HEK293 (cell line): Measurements from ENCODE around the gene ATP5MC3.

Source experiments
- CTCF ChIA-PET: fragments of 350-600 bp; formaldehyde crosslinking; extraction: SDS; loops from one replicate; lab custom pipeline; 2021; ENCODE audit warnings: antibody characterized with exemption; lab: Yijun Ruan, JAX
- POLR2A ChIA-PET: fragments of 300-600 bp; formaldehyde crosslinking; extraction: SDS; loops from one replicate; lab custom pipeline; 2020; ENCODE audit warnings: antibody characterized with exemption, inconsistent platforms; lab: Yijun Ruan, JAX
- H3K27ac ChIP-seq: fragments of 200-500 bp; sonication (Bioruptor generic); 2 replicates; pipeline ENCODE4 v1.5.1; 2014; ENCODE audit warnings: low read depth, low read length, control low read depth, inconsistent platforms; ENCODE audit errors: extremely low read depth
- H3K36me3 ChIP-seq, 2 experiments: fragments of 200-500 bp in 1 of 2; sonication (Bioruptor generic) in 1 of 2; 1 replicate in 1 of 2; 2 replicates in 1 of 2; pipeline ENCODE4 v1.5.1; 2014 to 2017; ENCODE audit warnings: inconsistent platforms in 2 of 2, low read length in 2 of 2; ENCODE audit not compliant: control insufficient read depth in 2 of 2, insufficient read depth in 1 of 2
- H3K4me1 ChIP-seq: fragments of 200-500 bp; sonication (Bioruptor generic); 2 replicates; pipeline ENCODE4 v1.5.1; 2014; ENCODE audit warnings: mild to moderate bottlenecking, low read length, inconsistent platforms; ENCODE audit not compliant: control insufficient read depth, insufficient read depth
- H3K4me3 ChIP-seq: 2 replicates; pipeline ENCODE4 v1.5.1; 2011; ENCODE audit warnings: low read depth, mild to moderate bottlenecking, control low read depth, low read length, moderate library complexity
- H3K9me3 ChIP-seq: fragments of 200-500 bp; sonication (Bioruptor generic); 2 replicates; pipeline ENCODE4 v1.5.1; 2014; ENCODE audit warnings: low read depth, low read length, inconsistent platforms; ENCODE audit not compliant: control insufficient read depth, insufficient read depth
- GLIS1 ChIP-seq: fragments of 450-650 bp; formaldehyde crosslinking; IDR thresholded peaks from 2 replicates; pipeline ENCODE4 v1.5.1; 2016; ENCODE audit warnings: missing biosample characterization, missing genetic modification characterization
- REPIN1 ChIP-seq: fragments of 450-650 bp; formaldehyde crosslinking; IDR thresholded peaks from 2 replicates; pipeline ENCODE4 v1.5.1; 2017; ENCODE audit warnings: missing biosample characterization, missing genetic modification characterization, low read depth
- SP2 ChIP-seq: fragments of 450-650 bp; formaldehyde crosslinking; IDR thresholded peaks from 2 replicates; pipeline ENCODE4 v1.5.1; 2016; ENCODE audit warnings: missing biosample characterization, missing genetic modification characterization
- SP3 ChIP-seq: fragments of 450-650 bp; formaldehyde crosslinking; IDR thresholded peaks from 2 replicates; pipeline ENCODE4 v1.5.1; 2016; ENCODE audit warnings: missing biosample characterization, missing genetic modification characterization
- ZBTB17 ChIP-seq: fragments of 450-650 bp; formaldehyde crosslinking; IDR thresholded peaks from 2 replicates; pipeline ENCODE4 v1.5.1; 2016; ENCODE audit warnings: missing biosample characterization, missing genetic modification characterization
- ZEB2 ChIP-seq: fragments of 450-650 bp; formaldehyde crosslinking; IDR thresholded peaks from 2 replicates; pipeline ENCODE4 v1.5.1; 2016; ENCODE audit warnings: missing biosample characterization, missing genetic modification characterization
- ZFHX2 ChIP-seq: fragments of 450-650 bp; formaldehyde crosslinking; conservative IDR thresholded peaks from 2 replicates; pipeline ENCODE4 v1.5.1; 2016; ENCODE audit warnings: missing biosample characterization, missing genetic modification characterization
- ZNF211 ChIP-seq: fragments of 450-650 bp; formaldehyde crosslinking; IDR thresholded peaks from 2 replicates; pipeline ENCODE4 v1.5.1; 2016; ENCODE audit warnings: low read depth, missing biosample characterization, missing genetic modification characterization
- ZNF248 ChIP-seq: fragments of 450-650 bp; formaldehyde crosslinking; IDR thresholded peaks from 2 replicates; pipeline ENCODE4 v1.5.1; 2017; ENCODE audit warnings: missing biosample characterization, missing genetic modification characterization
- ZNF280C ChIP-seq: fragments of 450-650 bp; formaldehyde crosslinking; IDR thresholded peaks from 2 replicates; pipeline ENCODE4 v1.5.1; 2016; ENCODE audit warnings: missing biosample characterization, missing genetic modification characterization
- ZNF324 ChIP-seq: fragments of 450-650 bp; formaldehyde crosslinking; IDR thresholded peaks from 2 replicates; pipeline ENCODE4 v1.5.1; 2016; ENCODE audit warnings: missing biosample characterization, missing genetic modification characterization
- ZNF341 ChIP-seq: fragments of 450-650 bp; formaldehyde crosslinking; IDR thresholded peaks from 2 replicates; pipeline ENCODE4; 2016; ENCODE audit warnings: low read depth, missing biosample characterization, missing genetic modification characterization
- ZNF513 ChIP-seq: fragments of 450-650 bp; IDR thresholded peaks from 2 replicates; pipeline ENCODE4 v1.5.1; 2018; ENCODE audit warnings: missing biosample characterization, missing genetic modification characterization
- ZNF518A ChIP-seq: fragments of 450-650 bp; formaldehyde crosslinking; conservative IDR thresholded peaks from 2 replicates; pipeline ENCODE4 v1.5.1; 2016; ENCODE audit warnings: low read depth, missing biosample characterization, missing genetic modification characterization
- ZNF555 ChIP-seq: fragments of 450-650 bp; formaldehyde crosslinking; conservative IDR thresholded peaks from 2 replicates; pipeline ENCODE4 v1.5.1; 2017; ENCODE audit warnings: missing biosample characterization, mild to moderate bottlenecking, missing genetic modification characterization, inconsistent platforms
- ZNF561 ChIP-seq: fragments of 450-650 bp; IDR thresholded peaks from 2 replicates; pipeline ENCODE4 v1.5.1; 2018; ENCODE audit warnings: missing biosample characterization, missing genetic modification characterization, borderline replicate concordance
- ZNF600 ChIP-seq: fragments of 450-650 bp; formaldehyde crosslinking; IDR thresholded peaks from 2 replicates; pipeline ENCODE4 v1.5.1; 2016; ENCODE audit warnings: missing biosample characterization, missing genetic modification characterization
- ZNF624 ChIP-seq: fragments of 450-650 bp; formaldehyde crosslinking; IDR thresholded peaks from 2 replicates; pipeline ENCODE4 v1.5.1; 2017; ENCODE audit warnings: missing biosample characterization, missing genetic modification characterization
- ZNF626 ChIP-seq: fragments of 450-650 bp; sonication (Bioruptor Pico); formaldehyde crosslinking; IDR thresholded peaks from 2 replicates; pipeline ENCODE4 v1.5.1; 2018; ENCODE audit warnings: missing biosample characterization, missing genetic modification characterization, inconsistent platforms
- ZNF660 ChIP-seq: fragments of 450-650 bp; IDR thresholded peaks from 2 replicates; pipeline ENCODE4 v1.5.1; 2018; ENCODE audit warnings: missing biosample characterization, mild to moderate bottlenecking, missing genetic modification characterization
- ZNF670 ChIP-seq: fragments of 450-650 bp; formaldehyde crosslinking; IDR thresholded peaks from 2 replicates; pipeline ENCODE4 v1.5.1; 2016; ENCODE audit warnings: missing biosample characterization, missing genetic modification characterization, low read depth
- ZNF701 ChIP-seq: fragments of 450-650 bp; formaldehyde crosslinking; IDR thresholded peaks from 2 replicates; pipeline ENCODE4 v1.5.1; 2016; ENCODE audit warnings: missing biosample characterization, missing genetic modification characterization
- ZNF704 ChIP-seq: fragments of 450-650 bp; formaldehyde crosslinking; IDR thresholded peaks from 2 replicates; pipeline ENCODE4 v1.5.1; 2016; ENCODE audit warnings: missing biosample characterization, missing genetic modification characterization

Gene ATP5MC3

GRCh38 chr2:175181877-175182308 is 383 bp upstream of the ATP5MC3 start (continued):
- TF ChIP-seq ZNF670 (tag by site-specific recombination) (no peak), GLIS1 (tag by site-specific recombination) (no peak), ZNF211 (no peak), ZNF324 (tag by site-specific recombination) (no peak), ZNF555 (tag by site-specific recombination) (no peak), ZNF701 (tag by site-specific recombination) (no peak), ZNF561 (tag by site-specific recombination) (0 out of 2 replicates have a peak, but pooled peaks have one; percentile 1), ZNF626 (tag by site-specific recombination) (peak; percentile 24; the same call in 1 of the 2 replicates), ZNF518A (peak; percentile 63), ZNF513 (tag by site-specific recombination) (0 out of 2 replicates have a peak, but pooled peaks have one; percentile 15), ZNF704 (no peak), ZEB2 (tag by site-specific recombination) (peak; percentile 3; the same call in 1 of the 2 replicates)

- no peaks in the 10 kb centered on the region for H3K9me3 ChIP-seq
- H3K36me3 ChIP-seq: peaks cover 37 to 45% of the 10 kb centered on the region in 2 experiments
- H3K4me3 ChIP-seq: peak overlapping the region; percentile 85
- POLR2A ChIA-PET: interaction anchor here (0.5 to 3.1 kb wide), 3 partner anchors 10 to 156 kb away, joined by 3 to 12 read pairs (median 4); partner anchors contain the start of gene ATF2
- CTCF ChIA-PET: no interaction called here
- H3K27ac ChIP-seq: peak overlapping the region; percentile 74
- TF ChIP-seq ZNF624 (tag by site-specific recombination): no peak
- TF ChIP-seq ZBTB17 (tag by site-specific recombination): peak; percentile 33; the same call in 1 of the 2 replicates
- no peak for TF ChIP-seq ZNF280C (tag by site-specific recombination)
- TF ChIP-seq ZFHX2 (tag by site-specific recombination): peak; percentile 48
- TF ChIP-seq ZNF341 (tag by site-specific recombination): peak; percentile 63; the same call in 1 of the 2 replicates
- 0 out of 2 replicates have a peak, but pooled peaks have one; percentile 11 for TF ChIP-seq ZNF660
- TF ChIP-seq ZNF248: no peak
- TF ChIP-seq ZNF600 (tag by site-specific recombination): peak; percentile 56
- TF ChIP-seq SP3 (tag by site-specific recombination): peak; percentile 34; the same call in 1 of the 2 replicates
- peak; percentile 5; the same call in 1 of the 2 replicates for TF ChIP-seq SP2
- TF ChIP-seq REPIN1: 0 out of 2 replicates have a peak, but pooled peaks have one; percentile 6
- H3K4me1 ChIP-seq: no peaks in the 10 kb centered on the region
Observed at GRCh38 chr2:175180701-175181103, 808 bp downstream of the ATP5MC3 start.
